ENCODE results near the gene ATL2.

GRCh38 chr2:38271697-38272096 lies 105.4 kb downstream of the ATL2 start:
- TF ChIP-seq MAX (IDR thresholded peaks at IDR 0.05) (no peak), YY1 (IDR thresholded peaks at IDR 0.05; ENCODE audit: low read depth) (no peak), TAF1 (IDR thresholded peaks at IDR 0.05; ENCODE audit: low read depth) (no peak), NFIC (IDR thresholded peaks at IDR 0.05) (no peak), REST (IDR thresholded peaks at IDR 0.05; ENCODE audit: low read depth) (no peak), EGR1 (IDR thresholded peaks at IDR 0.05) (no peak), TEAD4 (IDR thresholded peaks at IDR 0.05) (no peak), TCF12 (IDR thresholded peaks at IDR 0.05; ENCODE audit: low read depth) (no peak), FOXM1 (IDR thresholded peaks at IDR 0.05; ENCODE audit: borderline replicate concordance, low read depth) (no peak), CEBPB (IDR thresholded peaks at IDR 0.05) (no peak), CREB1 (IDR thresholded peaks at IDR 0.05; ENCODE audit: low read depth) (no peak), RAD21 (IDR thresholded peaks at IDR 0.05; ENCODE audit: low read depth) (no peak)
